HG02870 (cell line): ENCODE data around the gene BRD8.
"Not testable (repeated sequence)": the region's sequence is repeated elsewhere in the genome, so short reads cannot be mapped to it uniquely, and the experiment has no call there.

ENCODE experiments used
- ATAC-seq: cut with Tn5 transposase; IDR thresholded peaks from one replicate; pipeline ENCODE4 v1.9.1; 2021; ENCODE audit warnings: mild to moderate bottlenecking, moderate library complexity; ENCODE audit not compliant: unreplicated experiment

BRD8 gene

DNA sequence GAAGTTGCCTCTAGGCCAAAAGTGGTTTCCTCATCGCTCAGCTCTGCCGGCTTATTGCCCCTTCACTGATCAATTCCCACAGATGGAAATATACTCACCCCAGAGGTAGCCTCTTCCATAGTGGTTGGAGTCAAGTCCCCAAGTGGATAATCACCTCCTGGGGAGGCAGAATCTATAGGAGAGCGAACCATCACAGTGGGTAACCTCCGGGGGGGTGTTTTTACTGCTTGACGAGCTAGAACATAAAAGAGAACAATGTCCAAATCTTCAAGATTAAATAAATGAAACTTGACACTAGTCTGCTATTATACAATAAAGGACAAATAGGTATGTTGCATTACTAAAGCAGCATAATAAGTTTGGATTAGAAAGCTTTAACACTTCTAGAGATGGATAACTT is 9.3 kb downstream of the BRD8 start:
- ATAC-seq: no peak

DNA sequence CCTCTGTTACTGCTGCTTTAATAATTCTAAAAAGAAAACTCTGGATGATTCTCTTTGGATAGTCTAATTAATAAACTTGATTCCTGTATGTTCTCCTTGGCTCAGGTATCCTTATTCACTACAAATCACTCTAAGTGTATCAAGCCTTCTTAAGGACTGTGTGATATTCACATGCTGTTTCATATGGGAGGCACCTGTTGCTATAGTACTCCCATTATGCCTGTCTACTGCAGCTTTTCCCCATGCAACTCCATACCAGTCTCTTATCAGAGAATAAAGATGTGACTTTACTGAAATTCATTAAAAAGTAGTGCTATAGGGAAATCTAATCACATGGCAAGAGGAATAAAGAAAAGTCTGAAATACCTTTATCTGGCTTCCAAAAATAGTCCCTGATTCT is 14.7 kb downstream of the BRD8 start:
- ATAC-seq: no peak

DNA sequence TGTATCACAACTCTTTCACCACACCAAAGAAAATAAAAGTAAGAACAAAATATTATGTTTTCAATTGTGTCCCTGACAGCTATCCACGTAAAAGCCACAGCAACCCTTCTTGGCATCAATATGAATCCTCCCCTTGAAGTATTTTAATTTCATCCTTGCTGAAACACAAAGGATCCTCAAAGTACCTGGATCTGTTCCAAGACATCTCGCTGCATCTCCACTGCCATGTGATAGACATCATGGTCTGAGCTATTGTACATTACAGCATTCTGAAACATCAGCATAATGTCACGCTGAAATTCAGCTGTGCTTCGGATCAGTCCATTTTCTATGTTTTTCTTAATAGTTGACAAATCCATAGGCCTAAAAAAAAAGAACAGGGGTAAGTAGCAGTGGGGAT is 17.7 kb downstream of the BRD8 start:
- ATAC-seq: no peak

DNA sequence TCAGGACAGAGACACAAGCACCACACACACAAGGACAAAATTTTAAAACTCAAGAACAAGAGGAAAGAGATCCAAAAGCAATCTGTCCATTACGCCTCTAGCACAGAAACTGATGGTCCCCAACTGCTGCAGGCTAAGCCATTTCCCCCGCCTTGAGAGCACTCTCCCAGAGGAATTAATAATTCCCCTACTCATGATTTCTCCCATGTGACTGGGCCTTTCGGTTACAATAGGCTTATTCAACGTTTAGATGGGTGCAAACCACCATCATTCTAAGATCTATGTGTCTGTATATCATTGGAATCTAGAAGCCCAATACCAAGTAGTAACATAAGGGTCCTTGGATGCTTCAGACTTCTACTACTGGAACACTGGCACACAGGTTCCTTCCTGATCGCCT is 18.8 kb downstream of the BRD8 start:
- no peak for ATAC-seq

DNA sequence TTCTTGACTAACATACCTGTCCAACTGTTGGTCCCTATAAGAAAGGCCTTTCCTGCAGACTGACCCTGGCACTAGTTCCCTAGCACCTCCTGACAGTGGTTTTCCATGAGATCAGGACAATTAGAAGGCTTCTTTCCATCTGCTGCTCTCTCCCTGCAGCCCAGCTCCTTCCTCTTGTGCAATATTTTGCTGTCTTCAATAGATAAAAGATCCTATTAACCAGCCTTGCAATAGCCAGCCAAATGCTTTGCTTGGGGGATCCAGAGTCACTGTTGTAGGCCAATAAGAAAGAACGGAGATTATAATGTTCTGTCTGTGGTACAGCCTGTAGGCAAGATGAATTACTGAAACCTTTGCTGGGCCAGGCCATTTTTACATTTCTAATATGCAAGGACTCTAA is 20.8 kb downstream of the BRD8 start:
- ATAC-seq: no peak

DNA sequence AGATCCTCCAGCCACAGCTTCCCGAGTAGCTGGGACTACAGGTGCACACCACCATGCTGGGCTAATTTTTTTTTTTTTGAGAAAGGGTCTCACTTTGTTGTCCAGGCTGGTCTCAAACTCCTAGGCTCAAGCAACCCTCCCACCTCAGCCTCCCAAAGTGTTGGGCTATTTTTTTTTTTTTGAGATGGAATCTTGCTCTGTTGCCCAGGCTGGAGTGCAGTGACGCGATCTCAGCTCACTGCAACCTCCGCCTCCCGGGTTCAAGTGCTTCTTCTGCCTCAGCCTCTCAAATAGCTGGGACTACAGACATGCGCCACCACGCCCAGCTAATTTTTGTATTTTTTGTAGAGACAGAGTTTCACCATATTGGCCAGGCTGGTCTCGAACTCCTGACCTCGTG is 22.5 kb downstream of the BRD8 start:
- ATAC-seq: not testable (repeated sequence)

DNA sequence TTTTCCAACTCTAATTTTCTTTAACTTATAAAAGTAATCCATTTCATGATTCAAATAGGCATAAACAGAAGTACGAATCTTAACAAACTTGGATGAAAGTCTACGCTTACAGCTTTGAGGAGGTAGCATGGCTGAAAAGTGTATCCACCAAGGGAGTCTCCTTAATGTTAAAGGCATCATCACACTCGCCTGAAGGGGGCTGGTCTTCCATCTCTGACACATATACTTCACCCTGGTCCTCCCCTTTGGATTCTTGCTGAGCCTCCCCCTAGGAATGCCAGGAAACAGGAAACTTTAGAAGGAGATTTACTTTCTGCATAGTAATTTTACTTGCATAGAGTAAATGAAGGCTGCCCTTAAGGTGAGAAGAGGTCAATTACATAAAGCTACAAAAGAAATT is 28.9 kb downstream of the BRD8 start:
- ATAC-seq: no peak

DNA sequence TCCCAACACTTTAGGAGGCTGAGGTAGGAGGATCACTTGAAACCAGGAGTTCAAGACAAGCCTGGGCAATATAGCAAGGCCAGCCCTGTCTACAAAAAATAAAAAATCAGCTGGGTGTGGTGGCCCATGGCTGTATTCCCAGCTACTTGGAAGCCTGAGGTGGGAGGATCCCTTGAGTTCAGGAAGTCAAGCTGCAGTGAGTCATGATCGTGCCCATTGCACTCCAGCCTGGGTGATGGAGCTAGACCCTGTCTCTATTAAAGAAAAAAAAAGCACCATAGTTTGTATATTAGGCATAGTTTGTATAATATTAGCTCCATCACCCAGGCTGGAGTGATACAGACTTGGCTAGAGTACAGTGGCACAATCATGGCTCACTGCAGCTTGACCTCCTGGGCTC is 29.6 kb downstream of the BRD8 start:
- no peak for ATAC-seq

DNA sequence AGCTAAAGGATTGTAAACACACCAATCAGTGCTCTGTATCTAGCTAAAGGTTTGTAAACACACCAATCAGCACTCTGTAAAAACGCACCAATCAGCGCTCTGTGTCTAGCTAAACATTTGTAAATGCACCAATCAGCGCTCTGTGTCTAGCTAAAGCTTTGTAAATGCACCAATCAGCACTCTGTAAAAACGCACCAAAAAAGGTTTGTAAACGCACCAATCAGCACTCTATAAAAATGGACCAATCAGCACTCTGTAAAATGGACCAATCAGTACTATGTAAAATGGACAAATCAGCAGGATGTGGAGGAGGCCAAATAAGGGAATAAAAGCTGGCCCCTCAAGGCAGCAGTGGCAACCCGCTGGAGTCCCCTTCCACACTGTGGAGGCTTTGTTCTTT is 34.9 kb downstream of the BRD8 start:
- not testable (repeated sequence) for ATAC-seq

DNA sequence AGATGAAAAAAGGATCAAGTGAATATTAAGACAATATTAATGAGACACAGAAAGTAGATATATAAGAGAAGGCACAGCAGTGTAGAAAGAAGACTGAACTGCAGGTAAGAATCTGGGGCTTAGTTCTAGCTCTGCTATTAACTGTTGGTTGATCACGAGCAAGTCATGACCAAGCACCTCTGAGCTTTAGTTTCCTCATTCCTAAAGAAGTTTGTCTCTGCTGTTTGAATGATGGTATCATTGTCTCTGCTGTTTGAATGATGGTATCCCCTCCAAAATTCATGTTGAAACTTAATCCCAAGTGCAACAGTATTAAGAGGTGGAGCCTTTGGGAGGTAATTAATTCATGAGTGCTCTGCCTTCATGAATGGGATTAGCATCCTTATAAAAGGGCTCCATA is 36.7 kb downstream of the BRD8 start:
- no peak for ATAC-seq

DNA sequence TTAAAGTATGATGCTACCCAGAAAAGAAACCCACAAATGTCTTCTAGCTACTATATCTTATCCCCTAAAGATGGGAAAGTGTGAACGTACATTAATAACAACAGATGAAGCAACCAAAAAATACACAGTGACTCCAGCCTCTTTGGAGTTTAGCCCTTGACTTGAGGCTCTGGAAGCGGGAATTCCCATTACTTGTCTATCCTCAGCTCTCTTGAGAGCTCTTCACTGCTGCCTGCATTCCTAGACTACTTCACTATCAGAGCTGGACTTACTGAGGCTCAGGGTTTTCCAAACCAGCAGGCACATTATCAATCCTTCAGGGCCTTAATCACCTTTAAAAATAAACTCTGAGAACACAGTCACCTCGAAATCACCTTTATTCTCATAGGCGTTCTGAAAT is 38.2 kb downstream of the BRD8 start:
- ATAC-seq: no peak

DNA sequence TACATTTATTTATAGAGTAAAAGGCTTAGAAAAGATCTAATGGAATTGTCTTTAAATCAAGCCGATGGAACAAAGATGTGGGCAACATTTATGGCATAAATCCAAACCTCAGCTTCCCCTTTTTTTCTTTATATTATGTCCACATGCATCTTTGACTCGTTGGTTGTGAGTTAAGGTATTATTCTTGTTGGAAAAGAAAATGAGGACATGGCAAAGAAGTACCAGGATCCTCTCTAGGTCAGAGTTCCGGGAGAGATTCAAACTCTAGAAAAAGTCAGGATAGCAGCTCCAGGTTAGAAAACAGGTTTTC is 38.7 kb downstream of the BRD8 start:
- no peak for ATAC-seq

DNA sequence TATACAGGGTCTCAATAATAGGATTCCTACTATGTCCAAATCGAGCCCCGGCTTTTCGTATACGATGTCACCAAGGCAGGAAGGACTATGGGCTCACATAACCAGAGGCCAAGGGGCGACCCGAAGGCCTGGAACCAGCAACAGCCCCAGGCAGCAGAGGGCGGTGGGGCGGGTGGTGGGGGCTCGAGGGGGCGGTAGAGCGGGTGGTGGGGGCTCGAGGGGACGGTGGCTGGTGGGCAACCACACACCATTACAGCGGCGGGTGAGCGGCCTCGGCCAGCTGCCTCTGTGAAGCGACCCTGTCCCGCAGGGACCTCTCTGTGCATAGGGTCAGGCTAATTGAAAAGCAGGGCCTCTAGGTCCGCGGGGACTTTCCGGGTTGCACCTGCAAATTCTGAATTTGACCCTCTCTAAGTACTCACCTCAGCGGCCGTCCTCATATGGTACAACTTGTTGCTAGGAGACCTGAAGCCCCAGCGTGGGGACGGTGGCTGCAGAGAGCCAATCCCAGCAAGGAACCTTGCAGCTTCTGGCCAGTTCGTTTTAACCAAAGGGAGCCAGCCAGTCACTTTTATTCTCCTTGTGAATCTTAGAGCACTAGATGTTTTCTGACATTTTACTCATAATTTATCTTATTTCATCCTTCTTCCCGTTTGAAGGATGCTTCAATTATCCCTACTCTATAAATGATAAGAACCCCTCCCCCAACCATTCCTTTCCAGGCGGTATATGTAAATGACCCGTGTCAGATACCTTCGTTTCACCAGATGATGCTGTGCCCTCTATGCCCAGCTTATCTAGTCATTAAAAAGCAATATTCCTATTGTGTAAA is 39.3 kb downstream of the BRD8 start, which contains the start of gene NME5:
Gene NME5, minus strand, starts transcription at position 480 of the 832 bp plus-strand sequence. CDS start 648 bp downstream, outside the sequence.
- ATAC-seq: peak; percentile 57

DNA sequence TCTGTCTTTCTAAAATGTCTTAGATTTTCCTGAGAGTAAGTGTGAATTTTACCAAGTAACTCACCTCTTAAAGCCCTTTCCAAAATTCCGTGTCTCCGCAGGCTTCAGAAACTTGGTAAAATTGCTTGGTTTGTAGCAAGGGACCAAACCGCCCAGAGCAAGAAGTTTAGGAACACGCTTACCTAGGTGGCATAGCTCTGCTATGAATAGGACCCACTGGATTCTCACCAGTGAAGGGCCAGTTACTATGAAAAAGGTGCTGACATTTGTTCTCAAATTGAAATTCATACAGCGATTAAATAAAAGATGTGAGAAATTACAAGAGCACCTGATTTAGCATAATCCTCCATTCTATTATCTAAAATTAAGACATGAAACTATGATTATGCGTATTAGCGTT is 45.9 kb downstream of the BRD8 start:
- no peak for ATAC-seq

DNA sequence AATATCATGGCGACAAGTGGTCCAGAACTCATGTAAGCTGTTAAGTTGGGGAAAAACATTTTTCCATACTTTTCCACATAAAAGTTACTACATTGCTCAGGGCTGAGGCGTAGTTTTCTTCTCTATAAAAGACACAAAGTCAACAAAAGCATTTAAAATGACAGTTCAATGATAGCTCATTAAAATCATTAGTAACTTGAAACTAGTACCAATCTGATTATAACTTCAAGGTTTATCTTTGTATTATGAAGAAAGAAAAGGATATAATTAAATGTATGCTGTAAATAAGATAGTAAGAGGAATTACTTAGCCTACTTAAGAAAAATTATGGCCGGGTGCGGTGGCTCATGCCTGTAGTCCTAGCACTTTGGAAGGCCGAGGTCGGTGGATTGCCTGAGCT is 49.1 kb downstream of the BRD8 start:
- no peak for ATAC-seq

DNA sequence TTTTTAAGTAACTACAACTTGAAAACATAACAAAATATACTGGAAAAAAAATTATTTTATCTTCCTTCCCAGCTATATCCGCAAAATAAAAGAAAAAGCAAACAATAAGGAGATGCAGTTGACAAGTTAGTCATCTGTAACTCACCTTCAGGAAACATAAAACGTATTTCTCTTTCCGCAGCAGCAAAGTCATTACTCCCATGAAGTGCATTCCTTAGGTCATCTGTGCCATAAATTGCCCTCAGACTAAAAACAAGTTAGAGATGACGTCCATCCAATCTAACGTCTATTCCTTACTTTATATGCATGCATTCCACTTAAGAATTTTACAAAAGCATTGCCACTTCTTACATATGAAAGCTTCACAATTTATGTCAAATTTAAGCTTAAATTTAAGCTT is 50.1 kb downstream of the BRD8 start:
- ATAC-seq: no peak

DNA sequence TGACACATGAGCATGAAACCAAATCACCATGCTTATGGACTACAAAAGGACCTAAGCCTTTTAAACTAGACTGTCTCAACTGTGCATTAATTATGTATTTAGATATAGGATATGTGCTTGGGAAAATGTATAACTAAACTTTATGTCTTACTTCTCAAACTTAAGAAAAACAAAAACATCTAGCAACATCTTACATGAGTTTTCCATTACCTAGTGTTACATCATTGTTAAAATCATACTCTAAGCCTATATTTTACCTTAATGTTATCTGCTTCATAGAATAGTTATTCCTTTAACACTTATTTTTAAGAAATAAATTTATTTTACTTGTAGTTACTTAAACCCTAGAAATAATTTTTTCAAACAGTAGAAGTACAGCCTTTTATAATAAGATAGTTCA is 63.2 kb downstream of the BRD8 start:
- ATAC-seq: no peak

DNA sequence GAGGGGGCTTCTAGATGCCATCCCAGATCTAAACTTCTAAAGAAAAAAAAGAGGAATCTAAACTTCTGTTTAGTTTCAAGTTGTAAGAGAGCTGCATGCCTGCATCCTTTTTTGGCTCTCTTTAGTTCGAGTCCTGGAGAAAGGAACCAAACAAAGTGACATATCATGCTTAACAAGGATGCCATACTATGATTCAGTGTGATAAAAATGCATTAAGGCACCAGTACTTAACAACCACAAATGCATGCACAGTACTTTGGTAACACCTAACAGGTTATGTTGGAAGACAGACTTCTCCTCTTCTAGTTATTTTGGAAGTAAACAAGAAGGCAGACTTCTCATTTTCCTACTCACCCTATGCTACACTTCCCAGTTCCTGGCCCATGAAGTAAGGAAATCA is 66.5 kb downstream of the BRD8 start:
- no peak for ATAC-seq

DNA sequence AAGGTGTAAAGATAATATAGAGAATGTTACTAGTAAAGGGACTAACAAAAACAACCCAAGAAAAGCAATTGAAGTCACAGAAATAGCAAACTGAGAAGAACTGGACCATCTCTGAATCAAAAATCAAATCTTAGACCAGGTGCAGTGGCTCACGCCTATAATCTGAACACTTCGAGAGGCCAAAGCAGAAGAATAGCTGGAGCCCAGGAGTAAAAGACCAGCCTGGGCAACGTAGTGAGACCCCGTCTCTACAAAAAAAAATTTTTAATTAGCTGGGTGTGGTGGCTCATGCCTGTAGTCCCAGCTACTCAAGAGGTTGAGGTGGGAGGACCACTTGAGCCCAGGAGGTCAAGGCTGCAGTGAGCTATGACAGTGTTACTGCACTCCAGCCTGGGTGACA is 67.2 kb downstream of the BRD8 start:
- ATAC-seq: no peak

DNA sequence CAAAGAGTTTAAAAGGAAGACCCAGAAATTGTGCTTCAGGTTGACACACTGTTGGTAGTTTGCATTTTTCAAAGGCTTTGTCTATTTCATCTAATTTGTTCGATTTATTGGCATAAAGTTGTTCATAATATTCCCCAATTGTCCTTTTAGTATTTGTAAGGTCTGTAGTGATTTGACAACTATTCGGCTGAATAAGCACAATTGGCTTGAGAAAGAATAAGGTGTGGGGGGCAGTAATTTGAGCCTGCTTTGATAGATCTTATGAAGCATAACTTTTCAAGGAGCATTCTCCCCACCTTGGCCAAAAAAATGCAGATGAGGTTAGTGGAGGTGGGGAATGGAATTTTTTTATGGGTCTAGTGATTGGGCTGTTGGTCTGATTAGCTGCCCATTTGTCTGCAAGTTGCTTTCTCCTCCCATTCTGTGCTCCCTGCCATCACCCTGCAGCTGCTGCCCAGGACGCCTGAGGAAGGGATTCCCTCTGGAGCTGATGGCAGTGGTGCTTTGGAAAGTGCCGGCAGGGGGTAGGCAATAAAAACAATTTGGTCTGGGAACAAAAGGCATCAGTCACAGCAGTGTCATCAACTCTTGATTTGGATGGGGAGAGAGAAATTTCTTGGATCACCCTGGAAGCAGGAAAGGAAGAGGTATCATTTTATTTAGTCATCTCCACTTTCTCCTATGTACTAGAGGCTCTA is 68.0 kb downstream of the BRD8 start:
- no peak for ATAC-seq

DNA sequence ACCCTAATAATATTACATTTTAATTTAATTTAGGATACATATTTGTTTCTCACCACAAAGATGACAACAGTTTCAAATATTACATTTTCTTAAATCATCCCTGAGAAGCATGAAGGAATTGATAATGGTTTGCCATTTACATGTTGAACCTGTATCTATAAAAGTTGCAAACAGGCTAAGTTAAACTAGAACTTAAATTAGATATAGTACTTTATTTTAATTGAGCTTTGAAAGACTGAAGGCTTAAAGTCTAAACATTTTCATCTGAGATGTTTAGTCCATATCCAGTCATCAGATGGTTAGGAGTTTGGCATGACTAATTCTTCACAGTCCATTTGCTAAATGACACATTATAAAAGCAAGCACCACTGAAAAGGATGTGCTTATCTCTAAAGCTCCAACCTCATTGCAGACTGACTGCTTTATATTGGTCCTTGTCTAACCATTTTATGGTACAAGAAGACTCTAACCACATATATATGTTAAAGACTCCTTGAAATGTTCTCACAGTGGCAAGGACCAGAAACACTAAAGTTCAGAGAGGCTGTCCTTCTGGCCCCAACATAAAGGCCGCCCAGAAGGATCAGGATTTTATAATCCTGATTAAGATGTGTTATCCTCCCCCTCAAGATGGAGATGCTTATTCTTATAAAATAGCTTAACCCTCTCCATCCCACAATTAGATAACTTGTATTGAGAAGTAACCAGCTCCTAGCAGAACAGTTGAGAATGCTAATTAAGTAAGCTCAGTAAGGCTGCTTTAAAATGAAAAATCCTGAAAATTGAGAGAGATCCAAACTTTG is 68.8 kb downstream of the BRD8 start:
- ATAC-seq: no peak

DNA sequence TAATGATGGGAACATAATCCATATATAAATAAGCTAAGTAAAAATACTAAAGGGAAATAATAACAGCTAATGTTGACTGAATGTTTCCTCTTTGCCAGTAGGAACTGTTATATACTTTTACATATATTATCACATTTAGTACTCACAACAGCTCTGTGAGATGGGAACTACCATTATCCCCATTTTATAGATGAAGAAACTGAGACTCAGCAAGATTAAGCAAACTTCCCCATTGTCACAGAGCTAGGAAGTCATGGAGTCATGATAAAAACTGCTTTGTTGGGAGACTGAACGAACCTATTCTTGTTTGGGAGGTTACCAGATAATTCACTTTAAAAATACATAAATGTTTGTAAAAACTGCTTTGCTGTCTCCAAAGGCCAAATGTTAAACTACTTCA is 71.2 kb downstream of the BRD8 start:
- ATAC-seq: no peak
